ENCODE data around the gene MCRIP2. TPM values are rescaled to one million over a fixed set of nuclear protein-coding genes. Genes with fewer than 3 reads are reported as not detected.
"Not testable (repeated sequence)": the region's sequence is repeated elsewhere in the genome, so short reads cannot be mapped to it uniquely, and the experiment has no call there.

The MCRIP2 gene
- total and polyA plus RNA-seq, 7 donors, result 52.1 to 132 (median 63.4) TPM

GRCh38 chr16:689175-689897 is 47.7 kb downstream of the MCRIP2 start:
- intact Hi-C loops (cut with DNase I), result loop anchor here (10.0 kb wide), 1 partner anchor 1085 kb away; the partner anchor contains the start of genes EME2, MRPS34 and NME3
- Histone ChIP-seq H3K9me3 (no peaks in the 10 kb centered on the region), H3K4me1 (peaks cover 0 to 58% (median 48%) of the 10 kb centered on the region in 4 donors), H3K27ac (peak overlapping the region; percentile 85 to 87 (median 86)), H3K27me3 (peaks cover 16 to 29% (median 17%) of the 10 kb centered on the region in 3 donors), H3K4me3 (peak overlapping the region; percentile 75 to 91 (median 81)), H3K36me3 (peaks cover 0 to 23% (median 4%) of the 10 kb centered on the region in 4 donors)
- 80 to 86% methylated on average over 26 of the region's 26 CpGs for WGBS, 2 donors
- DNase-seq, result no peak
- TF ChIP-seq POLR2A (IDR thresholded peaks at IDR 0.05), result no peak

- H3K27ac ChIP-seq; H3K9me3 ChIP-seq; DNase-seq; H3K4me3 ChIP-seq; intact Hi-C loops (cut with DNase I): not testable (repeated sequence)
- Histone ChIP-seq H3K27me3 (peaks cover 32 to 48% (median 36%) of the 10 kb centered on the region in 3 donors), H3K36me3 (peaks cover 0 to 17% (median 4%) of the 10 kb centered on the region in 4 donors), H3K4me1 (peaks cover 0 to 54% (median 44%) of the 10 kb centered on the region in 4 donors)
- WGBS, 2 donors, result 84 to 90% methylated on average over 16 of the region's 16 CpGs
These were observed 49.6 kb downstream of the MCRIP2 start for GRCh38 chr16:691242-691641.

- 48 to 64% methylated on average over 10 of the region's 10 CpGs for WGBS, 2 donors
- Histone ChIP-seq H3K36me3 (peaks cover 0 to 4% (median 0%) of the 10 kb centered on the region in 4 donors), H3K9me3 (no peaks in the 10 kb centered on the region), H3K27ac (no peak overlapping the region), H3K4me1 (peaks cover 0 to 54% (median 42%) of the 10 kb centered on the region in 4 donors), H3K4me3 (no peak overlapping the region), H3K27me3 (peaks cover 39 to 61% (median 48%) of the 10 kb centered on the region in 3 donors)
- intact Hi-C loops (cut with DNase I), result no loop called here
- DNase-seq, result no peak
- TF ChIP-seq CTCF (IDR thresholded peaks at IDR 0.05), result no peak
- no peak for TF ChIP-seq EP300 (IDR thresholded peaks at IDR 0.05)
- no peak for TF ChIP-seq POLR2A (IDR thresholded peaks at IDR 0.05)
- TF ChIP-seq POLR2AphosphoS5 (IDR thresholded peaks at IDR 0.05), result no peak
These were observed 50.9 kb downstream of the MCRIP2 start for GRCh38 chr16:692356-693108.

GRCh38 chr16:693364-693763 is 51.7 kb downstream of the MCRIP2 start:
- Histone ChIP-seq H3K27ac (no peak overlapping the region), H3K9me3 (no peaks in the 10 kb centered on the region), H3K27me3 (peaks cover 39 to 66% (median 48%) of the 10 kb centered on the region in 3 donors), H3K36me3 (no peaks in the 10 kb centered on the region), H3K4me1 (peaks cover 0 to 51% (median 41%) of the 10 kb centered on the region in 4 donors), H3K4me3 (no peak overlapping the region)
- TF ChIP-seq EP300 (IDR thresholded peaks at IDR 0.05) (no peak), POLR2AphosphoS5 (IDR thresholded peaks at IDR 0.05) (no peak), CTCF (IDR thresholded peaks at IDR 0.05) (no peak), POLR2A (IDR thresholded peaks at IDR 0.05) (no peak)
- 33 to 41% methylated on average over 22 of the region's 22 CpGs for WGBS, 2 donors
- intact Hi-C loops (cut with DNase I), result no loop called here
- no peak for DNase-seq

GRCh38 chr16:693766-694165 is 52.1 kb downstream of the MCRIP2 start:
- peaks cover 0 to 47% (median 38%) of the 10 kb centered on the region in 4 donors for H3K4me1 ChIP-seq
- no peak for DNase-seq
- intact Hi-C loops (cut with DNase I), result no loop called here
- TF ChIP-seq POLR2A (IDR thresholded peaks at IDR 0.05), result no peak
- TF ChIP-seq CTCF (IDR thresholded peaks at IDR 0.05), result no peak
- TF ChIP-seq POLR2AphosphoS5 (IDR thresholded peaks at IDR 0.05), result no peak
- no peak for TF ChIP-seq EP300 (IDR thresholded peaks at IDR 0.05)
- no peaks in the 10 kb centered on the region for H3K9me3 ChIP-seq
- no peaks in the 10 kb centered on the region for H3K36me3 ChIP-seq
- peaks cover 39 to 69% (median 48%) of the 10 kb centered on the region in 3 donors for H3K27me3 ChIP-seq
- WGBS, 2 donors, result 6 to 9% methylated on average over 37 of the region's 37 CpGs
- H3K4me3 ChIP-seq, result no peak overlapping the region
- H3K27ac ChIP-seq, result no peak overlapping the region

All from sigmoid colon (tissue), 7 donors.